T-helper 9 cell (primary cell): ENCODE results near the gene SIL1.
"Not testable (repeated sequence)": the region's sequence is repeated elsewhere in the genome, so short reads cannot be mapped to it uniquely, and the experiment has no call there.

Experiments used
- DNase-seq: peaks from one replicate; pipeline ENCODE4 v3.0.0-alpha.2; 2020

The SIL1 gene

GRCh38 chr5:139137697-139138096, 60.5 kb downstream of the SIL1 start:
- no peak for DNase-seq

GRCh38 chr5:139134906-139135305, 63.3 kb downstream of the SIL1 start:
- no peak for DNase-seq

GRCh38 chr5:139133282-139133681, 64.9 kb downstream of the SIL1 start:
- no peak for DNase-seq

DNA sequence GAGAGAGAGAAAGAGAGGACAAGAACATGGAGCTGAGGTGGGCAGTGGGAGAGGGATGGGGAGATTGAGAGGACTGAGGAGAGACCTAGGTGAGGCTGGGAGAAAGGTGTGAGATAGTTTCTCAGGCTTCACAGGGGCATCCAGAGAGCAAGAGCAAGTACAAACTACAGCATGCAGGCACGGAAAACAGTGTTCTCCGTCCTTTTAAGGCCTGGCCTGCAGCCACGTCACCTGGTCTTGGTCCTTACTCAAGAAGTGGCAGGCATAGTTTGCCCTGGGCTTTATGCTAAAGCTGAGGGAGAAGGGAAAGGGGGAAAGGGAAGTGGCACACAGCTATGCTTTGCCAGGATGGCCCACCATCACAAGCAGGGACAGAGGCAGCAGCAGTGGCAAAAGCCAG, 65.7 kb downstream of the SIL1 start:
- DNase-seq = no peak

- no peak for DNase-seq
Observed at GRCh38 chr5:139131921-139132432, 66.2 kb downstream of the SIL1 start.

DNA sequence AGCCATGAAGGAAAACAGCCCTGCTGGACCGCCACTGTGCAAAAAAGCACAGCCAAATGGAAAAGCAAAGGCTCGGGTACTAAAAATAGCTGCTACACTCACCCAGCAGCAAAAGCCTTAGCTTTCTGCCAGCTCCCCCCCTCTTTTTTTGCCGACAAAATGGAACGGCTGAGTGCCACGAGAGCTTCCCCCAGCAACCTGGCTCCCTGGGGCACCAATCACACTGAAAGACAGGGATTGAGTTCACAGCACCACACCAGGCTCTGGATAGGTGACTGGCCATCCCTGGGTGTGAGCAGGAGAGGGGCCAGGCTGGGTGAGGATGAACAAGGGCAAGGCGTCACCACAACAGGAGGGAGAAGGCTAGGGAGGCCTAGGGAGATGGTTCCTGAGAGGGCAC, 66.7 kb downstream of the SIL1 start:
- DNase-seq = no peak

DNA sequence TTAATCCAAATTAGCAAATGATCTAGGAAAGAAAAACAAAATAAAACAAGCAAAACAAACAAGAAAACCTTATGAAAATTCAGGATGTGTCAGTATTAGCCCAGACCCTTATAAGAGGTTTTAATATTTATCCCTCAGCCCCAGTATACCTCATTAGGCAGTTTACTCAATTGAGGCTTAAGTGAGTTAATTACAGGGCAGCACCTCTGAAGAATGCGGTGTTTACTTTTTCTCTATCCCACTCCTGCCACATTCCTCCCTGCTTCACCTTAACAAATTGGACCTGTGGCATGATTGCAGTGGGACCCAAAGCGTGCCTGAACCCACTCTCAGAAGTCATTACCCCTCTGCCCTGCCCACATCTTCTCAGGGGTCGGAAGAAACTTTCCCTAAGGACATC, 67.1 kb downstream of the SIL1 start:
- no peak for DNase-seq

- DNase-seq = no peak
Observed at GRCh38 chr5:139130214-139130613, 68.0 kb downstream of the SIL1 start.

- no peak for DNase-seq
Observed at GRCh38 chr5:139126711-139127111, 71.5 kb downstream of the SIL1 start.

DNA sequence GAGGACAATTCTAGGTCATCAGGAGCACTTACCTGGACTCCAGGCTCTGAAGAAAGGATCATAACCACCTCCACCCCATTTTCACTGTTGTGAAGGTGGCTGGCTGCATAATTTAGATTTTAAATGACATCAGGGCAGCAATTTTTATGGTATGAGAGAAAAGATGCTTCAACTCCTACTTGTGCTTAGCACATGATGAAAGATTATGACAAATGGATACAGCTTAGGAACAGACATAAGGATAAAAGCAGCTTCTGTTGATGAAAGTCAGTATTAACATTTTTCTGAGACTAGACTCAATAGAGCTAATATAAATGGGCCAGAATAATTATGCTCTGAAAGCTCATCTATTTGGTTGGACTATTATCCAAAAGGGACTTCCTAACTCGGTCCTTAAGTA, 72.2 kb downstream of the SIL1 start:
- DNase-seq = no peak

- DNase-seq = no peak
Observed at GRCh38 chr5:139124774-139125520, 73.2 kb downstream of the SIL1 start.

DNA sequence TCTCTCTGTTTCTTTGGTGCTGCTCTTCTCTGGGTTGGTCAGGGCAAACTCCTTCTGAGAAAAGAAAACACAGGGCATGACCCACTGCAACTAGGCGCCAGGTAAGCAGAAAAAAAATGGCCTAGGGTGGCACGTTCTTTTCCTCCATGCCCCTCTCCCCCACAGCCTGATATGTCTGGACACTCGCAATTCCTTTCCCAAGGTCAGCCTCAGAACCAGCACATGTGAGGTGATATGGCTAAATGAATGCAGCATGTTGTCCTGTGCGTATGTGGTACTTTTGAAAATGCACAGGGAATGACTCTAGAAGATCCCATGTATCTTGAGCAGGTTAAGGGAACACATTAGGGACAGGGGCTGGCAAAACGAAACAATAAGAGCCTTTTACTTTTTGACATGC, 77.0 kb downstream of the SIL1 start:
- no peak for DNase-seq

DNA sequence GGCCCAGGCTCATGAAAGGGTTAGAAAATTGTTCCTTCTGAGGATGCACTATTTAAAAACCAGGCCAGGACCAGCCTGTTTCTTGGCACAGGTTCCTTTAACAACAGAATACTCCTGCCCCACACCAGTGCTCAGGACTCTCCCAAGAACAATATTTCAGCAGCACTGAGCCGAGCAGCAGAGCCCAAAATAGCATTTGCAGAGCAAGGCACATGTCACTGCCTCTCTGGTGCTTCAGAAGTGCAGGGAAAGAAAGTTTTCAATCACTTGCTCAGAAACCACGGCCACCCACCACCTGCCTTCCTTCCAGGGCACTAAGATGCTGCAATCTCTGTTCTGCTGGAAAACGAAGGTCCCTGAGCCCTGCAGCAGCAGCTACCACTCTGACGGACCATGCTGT, 77.6 kb downstream of the SIL1 start:
- DNase-seq = no peak

DNA sequence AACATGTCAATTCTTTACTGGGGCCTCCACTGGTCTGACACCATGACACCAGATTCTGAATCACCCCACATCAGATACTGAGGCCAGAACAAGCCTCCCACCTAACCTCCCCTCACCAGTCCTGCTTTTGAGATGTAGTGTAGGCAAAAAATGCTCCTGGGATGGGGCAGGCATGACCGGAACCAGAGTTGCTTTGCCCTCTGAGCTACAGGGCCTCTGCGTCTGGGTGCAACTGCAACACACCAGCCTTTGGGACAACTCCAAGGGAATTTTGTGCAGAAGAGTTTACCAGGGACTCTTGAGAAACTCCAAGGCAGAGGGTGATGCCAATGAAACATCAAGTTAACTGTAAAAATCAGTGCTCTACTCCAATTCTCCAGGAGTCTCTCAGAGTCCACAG, 79.4 kb downstream of the SIL1 start:
- DNase-seq = no peak

- no peak for DNase-seq
Observed at GRCh38 chr5:139117342-139117884, 80.8 kb downstream of the SIL1 start.

DNA sequence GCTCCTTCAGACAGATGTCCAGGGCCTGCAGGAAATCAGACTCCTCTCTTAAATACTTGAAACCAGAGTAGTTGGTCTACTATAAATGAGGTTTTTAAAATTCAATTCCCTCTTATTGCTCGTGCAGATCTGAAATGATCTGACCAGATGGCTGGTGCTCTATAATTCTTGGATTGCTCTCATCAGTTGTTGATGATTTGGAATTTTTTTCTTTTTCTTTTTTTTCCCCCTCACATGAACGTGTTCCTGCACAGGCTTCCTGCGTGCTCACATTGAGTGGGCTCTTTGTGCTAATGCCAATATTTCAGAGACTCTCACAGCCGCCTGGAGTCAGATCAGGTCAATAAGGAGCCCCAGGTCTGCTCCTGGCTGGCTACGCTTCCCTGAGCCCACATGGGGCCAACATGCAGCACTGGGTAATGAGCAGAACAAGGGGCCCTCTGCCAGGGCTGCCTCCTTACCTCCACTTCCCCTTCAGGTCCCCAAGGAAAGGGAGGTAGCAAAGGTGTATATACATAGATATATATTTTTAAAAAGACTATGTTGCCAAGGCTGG, 82.0 kb downstream of the SIL1 start:
- no peak for DNase-seq

DNA sequence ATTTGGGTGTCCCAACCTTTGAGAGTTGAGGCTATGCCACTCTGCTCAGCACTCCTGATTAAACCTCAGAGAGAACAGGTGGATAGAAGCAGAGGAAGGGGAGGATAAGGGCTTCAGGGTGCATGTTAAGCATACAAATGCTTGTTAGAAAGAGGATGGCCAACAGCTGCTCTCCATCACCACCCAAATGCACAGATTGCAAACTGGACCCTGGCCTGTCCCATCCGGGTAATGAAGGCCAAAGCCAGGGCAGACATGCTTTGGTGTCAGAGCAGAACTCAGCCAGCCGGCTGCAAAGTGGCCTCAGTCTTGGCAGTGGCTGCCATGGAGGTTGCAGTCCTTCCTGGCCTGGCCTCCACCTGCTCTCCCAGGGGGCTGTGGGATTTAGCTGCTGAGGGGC, 84.3 kb downstream of the SIL1 start:
- DNase-seq = no peak

DNA sequence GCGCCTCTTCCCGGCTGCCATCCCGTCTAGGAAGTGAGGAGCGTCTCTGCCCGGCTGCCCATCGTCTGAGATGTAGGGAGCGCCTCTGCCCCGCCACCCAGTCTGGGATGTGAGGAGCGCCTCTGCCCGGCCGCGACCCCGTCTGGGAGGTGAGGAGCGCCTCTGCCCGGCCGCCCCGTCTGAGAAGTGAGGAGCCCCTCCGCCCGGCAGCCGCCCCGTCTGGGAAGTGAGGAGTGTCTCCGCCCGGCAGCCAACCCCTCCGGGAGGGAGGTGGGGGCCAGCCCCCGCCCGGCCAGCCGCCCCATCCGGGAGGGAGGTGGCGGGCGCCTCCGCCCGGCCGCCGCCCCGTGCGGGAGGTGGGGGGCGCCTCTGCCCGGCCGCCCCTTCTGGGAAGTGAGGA, 85.8 kb downstream of the SIL1 start:
- not testable (repeated sequence) for DNase-seq

- DNase-seq = no peak
Observed at GRCh38 chr5:139110526-139111168, 87.5 kb downstream of the SIL1 start.

- no peak for DNase-seq
Observed at GRCh38 chr5:139108063-139108824, 89.9 kb downstream of the SIL1 start.

- DNase-seq = no peak
Observed at GRCh38 chr5:139105621-139106071, 92.5 kb downstream of the SIL1 start.

DNA sequence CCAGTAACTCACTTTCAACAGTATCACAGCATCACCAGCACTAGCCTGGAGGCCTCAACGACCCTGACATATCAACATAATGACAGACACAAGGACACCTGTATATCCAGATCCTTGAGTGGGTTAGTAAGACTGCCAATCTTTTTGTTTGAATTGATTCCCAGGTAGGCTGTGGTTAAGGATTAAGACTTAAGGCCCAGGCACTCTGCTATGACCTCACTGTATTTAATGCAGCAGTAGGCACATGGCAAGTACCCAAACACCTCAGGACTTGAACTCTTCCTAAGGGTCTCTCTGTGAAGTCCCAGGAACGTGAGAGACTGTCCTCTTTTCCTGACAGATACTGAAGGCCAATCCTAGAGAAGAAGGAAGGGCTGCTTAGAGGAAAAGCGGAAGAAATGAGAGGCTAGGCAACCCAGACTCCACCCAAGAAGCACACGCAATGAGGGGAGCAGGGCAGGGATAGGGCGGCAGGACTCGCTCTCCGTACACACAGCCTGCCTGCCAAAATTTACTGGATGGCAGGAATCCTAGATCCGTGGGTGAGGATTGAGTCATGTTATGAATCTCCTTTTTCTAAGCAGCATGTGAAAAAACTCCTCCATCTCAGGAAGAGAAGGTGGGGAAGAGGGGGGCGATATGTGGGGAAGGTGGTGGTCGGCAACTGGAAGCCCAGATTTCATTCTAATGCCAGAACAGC, 93.4 kb downstream of the SIL1 start:
- DNase-seq = no peak
